HG02571 (cell line): ENCODE results near the gene MKX.

Experiments
- ATAC-seq: cut with Tn5 transposase; IDR thresholded peaks from one replicate; pipeline ENCODE4 v1.9.1; 2021; ENCODE audit warnings: mild to moderate bottlenecking, moderate library complexity; ENCODE audit not compliant: unreplicated experiment

Gene MKX

GRCh38 chr10:27659786-27660185 is 85.8 kb downstream of the MKX start:
- no peak for ATAC-seq

DNA sequence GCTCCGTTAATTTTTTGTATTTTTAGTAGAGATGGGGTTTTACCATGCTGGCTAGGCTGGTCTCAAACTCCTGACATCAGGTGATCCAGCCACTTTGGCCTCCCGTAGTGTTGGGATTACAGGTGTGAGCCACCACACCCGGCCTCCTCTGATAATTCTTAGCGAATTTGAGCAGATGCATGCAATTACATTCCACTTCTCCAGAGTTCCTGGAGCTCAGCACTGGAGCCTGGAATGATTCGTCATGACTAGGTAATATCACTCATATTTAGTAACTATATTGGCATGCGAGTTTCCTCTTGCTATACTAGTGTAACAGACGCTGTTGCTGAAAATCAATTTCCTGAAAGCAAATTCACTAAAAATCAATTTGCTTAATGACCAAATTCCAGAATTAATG is 86.8 kb downstream of the MKX start:
- ATAC-seq: no peak

DNA sequence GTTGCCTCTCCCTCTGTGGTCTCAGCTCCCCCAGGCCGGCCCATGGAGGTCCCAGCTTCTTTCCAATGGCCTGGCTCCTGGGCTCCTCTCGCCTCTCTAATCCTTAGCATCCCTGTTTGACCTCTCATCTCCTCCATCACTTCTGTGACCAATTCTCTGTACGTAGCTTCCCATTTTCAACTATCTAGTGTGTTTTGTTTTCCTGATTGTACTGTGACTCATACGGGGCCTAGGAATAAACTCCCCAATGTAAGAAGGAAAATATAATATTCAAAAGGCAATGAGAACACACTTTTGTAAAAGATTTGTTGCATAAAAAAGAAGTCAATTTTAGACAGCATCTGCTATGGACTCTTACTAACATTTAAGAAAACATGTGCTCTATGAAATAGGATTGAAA is 90.3 kb downstream of the MKX start:
- no peak for ATAC-seq

- ATAC-seq: no peak
These were observed 91.3 kb downstream of the MKX start for GRCh38 chr10:27654284-27654683.

- ATAC-seq: no peak
These were observed 98.9 kb downstream of the MKX start for GRCh38 chr10:27646604-27647175.

DNA sequence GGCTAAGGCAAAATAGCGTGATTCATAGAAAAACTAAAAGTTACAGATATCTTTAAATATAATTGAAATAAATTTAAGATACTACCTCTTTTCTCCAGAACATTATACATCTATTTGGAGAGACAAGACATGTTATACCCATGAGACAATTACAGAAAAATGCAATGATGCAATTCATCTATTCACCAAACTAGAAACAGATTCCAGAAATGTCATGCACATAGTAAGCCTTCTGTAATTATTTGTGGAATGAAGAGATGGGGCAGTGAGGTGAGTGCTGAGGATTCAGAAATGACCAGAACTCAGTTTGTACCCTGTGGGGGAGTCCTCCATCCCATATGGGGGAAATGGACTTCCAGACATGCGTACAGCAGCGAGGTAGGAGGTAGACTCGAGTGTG is 99.4 kb downstream of the MKX start:
- ATAC-seq: no peak

DNA sequence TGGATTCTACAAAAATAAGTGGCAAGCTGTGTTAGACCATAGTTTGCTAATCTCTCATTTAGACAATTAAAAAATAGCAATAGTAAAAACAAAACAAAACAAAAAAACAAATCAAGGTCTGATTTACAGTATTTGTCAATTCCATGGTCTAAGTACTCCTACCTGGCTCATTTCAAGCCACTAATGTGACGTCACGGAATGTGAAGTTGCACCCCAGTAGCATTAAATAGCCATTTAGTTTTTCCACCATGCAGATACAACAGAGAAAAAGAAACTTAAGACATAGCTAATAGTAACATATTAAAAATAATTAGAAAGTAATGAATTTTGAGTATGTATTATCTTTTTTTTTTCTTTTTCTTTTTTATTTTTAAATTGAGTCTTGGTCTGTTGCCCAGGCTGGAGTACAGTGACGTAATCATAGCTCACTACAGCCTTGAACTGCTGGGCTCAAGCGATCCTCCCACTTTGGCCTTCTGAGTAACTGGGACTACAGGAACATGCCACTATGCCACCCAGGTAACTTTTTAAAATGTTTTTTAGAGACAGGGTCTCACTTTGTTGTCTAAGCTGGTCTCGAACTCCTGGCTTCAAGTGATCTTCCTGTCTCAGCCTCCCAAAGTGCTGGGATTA is 101.2 kb downstream of the MKX start:
- no peak for ATAC-seq

- ATAC-seq: no peak
These were observed 102.3 kb downstream of the MKX start for GRCh38 chr10:27643301-27643700.

- no peak for ATAC-seq
These were observed 103.5 kb downstream of the MKX start for GRCh38 chr10:27642023-27642589.

- ATAC-seq: no peak
These were observed 107.4 kb downstream of the MKX start for GRCh38 chr10:27638071-27638750.

DNA sequence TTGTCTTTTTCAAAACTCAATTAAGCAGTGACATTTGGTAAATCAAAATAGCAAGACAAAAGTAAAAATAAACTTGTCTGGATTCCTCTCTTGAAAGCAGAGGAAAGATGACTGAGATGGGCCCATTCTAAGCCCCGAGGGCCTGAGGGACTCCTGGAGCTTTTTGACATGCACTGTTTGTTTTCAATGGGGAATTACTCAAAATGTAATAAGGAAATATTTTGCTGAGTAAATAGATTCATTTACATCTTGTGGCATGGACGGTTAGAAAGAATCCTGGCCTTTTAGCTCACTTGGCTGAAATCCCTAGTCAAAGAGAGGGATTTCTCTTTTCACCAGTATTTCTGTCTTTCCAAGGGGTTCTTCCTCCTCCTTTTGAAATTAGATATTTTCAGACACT is 108.0 kb downstream of the MKX start:
- no peak for ATAC-seq

GRCh38 chr10:27636816-27637215 is 108.8 kb downstream of the MKX start:
- ATAC-seq: no peak

DNA sequence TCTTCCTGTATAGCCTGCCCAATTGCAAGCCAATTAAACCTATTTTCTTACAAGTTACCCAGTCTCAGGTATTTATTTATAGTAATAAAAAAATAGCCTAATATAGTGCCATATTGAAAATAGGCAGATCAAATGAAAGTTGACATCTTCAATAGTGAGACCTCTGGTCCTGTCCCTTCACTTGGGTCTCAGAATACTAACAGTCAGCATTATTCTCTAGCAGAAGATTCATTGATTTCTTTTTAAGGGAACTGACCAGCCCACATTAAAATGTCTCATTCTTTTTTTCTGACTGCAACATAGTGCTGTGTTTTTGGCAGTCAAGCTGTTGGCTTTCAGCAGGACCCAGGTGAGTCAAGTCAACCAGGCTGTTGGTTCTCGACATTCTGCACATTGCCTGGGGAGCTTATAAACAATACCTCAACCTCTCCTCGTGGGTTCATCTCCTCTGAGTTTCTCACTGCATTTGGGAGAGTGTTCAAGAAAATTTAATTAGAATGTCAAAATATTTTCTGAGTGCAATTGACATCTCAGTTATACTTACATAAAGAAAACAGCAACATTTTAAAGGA is 109.8 kb downstream of the MKX start:
- ATAC-seq: no peak

DNA sequence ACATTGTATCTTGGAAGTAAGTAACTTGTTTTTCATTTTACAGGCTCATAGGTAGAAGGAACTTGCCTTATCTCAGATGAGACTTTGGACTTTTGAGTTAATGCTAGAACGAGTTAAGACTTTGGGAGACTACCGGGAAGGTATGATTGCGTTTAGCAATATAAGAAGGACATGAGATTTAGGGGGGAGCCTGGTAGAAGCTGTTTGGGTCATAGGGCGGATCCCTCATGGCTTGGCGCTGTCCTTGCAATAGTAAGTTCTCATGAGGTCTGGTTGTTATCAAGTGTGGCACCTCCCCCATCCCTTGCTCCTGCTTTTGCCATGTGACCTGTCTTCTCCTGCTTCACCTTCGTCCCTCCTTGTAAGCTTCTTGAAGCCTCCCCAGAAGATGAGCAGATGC is 110.3 kb downstream of the MKX start:
- ATAC-seq: no peak

DNA sequence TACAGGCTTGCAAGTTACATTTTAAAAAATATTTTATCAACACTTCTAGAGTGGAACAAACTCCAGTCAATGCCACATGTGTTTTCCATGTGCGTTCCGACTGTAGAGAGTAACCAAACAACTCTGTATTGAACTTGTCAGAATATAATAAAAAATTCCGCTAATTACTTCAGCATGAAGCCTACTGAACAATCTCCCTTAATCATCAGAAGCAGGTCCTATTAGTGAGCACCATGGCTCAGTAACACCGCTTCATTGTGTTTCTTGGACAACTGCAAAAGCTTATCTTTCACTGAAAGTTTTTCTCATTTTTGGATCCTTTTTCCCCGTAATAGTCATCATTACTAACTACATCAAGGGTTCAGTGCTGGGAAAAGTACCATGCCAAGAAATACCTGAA is 117.0 kb downstream of the MKX start:
- ATAC-seq: no peak

GRCh38 chr10:27626890-27627289 is 118.7 kb downstream of the MKX start:
- ATAC-seq: no peak

- ATAC-seq: no peak
These were observed 120.0 kb downstream of the MKX start for GRCh38 chr10:27625452-27626211.

DNA sequence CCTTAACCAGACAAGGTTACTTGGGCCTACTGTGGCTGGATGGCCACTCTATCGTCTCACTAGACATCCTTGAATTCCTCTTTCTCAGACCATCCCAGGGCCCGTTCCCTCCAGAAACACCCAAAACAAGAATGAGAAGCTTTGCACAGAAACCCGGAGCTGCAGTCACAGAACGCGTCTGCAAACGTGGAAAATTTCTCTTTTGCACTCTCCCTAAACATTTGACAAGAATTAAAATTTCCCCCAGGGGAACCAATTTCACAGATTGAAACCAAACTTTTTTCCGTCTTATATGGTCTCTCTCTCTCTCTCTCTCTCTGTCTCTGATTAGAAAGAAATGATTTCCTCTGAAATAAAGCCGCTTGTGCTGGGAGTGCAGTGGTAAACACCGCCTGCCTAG is 120.7 kb downstream of the MKX start:
- no peak for ATAC-seq
